Measurements from ENCODE around the gene NELFB. TPM values are rescaled to one million over a fixed set of nuclear protein-coding genes. Genes with fewer than 3 reads are reported as not detected.
A peak's percentile ranks its signal among the peaks of the same experiment; 100 is the strongest.

NELFB gene
- total and polyA plus RNA-seq, 2 experiments from 2014 or later = 73.3 to 78.2 TPM

- peak in 1 of 2 donors; percentile 57 for DNase-seq (ENCODE audit: low read depth in 1 of 2, low spot score in 1 of 2)
- H3K36me3 ChIP-seq = no peaks in the 10 kb centered on the region
- H3K9me3 ChIP-seq (ENCODE audit: low read depth) = no peaks in the 10 kb centered on the region
- peak overlapping the region; percentile 59 for H3K4me3 ChIP-seq
- no peaks in the 10 kb centered on the region for H3K27me3 ChIP-seq
- no peak for TF ChIP-seq CTCF (IDR thresholded peaks at IDR 0.05; ENCODE audit: low read depth, low read length)
- H3K4me1 ChIP-seq (ENCODE audit: low read depth) = peaks cover 31% of the 10 kb centered on the region
- peak overlapping the region; percentile 80 for H3K27ac ChIP-seq
Measured at GRCh38 chr9:137221506-137222111, 33.5 kb upstream of the NELFB start.

GRCh38 chr9:137222190-137223077 is 32.7 kb upstream of the NELFB start, which contains the start of gene RNF208:
TSS of gene RNF208 (minus strand) at chr9:137222240. CDS start at chr9:137221212, 1,028 bp downstream.
- H3K27ac ChIP-seq = peak within 1 kb of the TSS; percentile 81
- peak in 1 of 2 donors; percentile 57 for DNase-seq (ENCODE audit: low read depth in 1 of 2, low spot score in 1 of 2)
- peak within 1 kb of the TSS; percentile 59 for H3K4me3 ChIP-seq
- H3K36me3 ChIP-seq = no peaks in the 10 kb centered on the region
- TF ChIP-seq CTCF (IDR thresholded peaks at IDR 0.05; ENCODE audit: low read depth, low read length) = no peak
- no peaks in the 10 kb centered on the region for H3K9me3 ChIP-seq (ENCODE audit: low read depth)
- H3K4me1 ChIP-seq (ENCODE audit: low read depth) = peaks cover 29% of the 10 kb centered on the region
- H3K27me3 ChIP-seq = no peaks in the 10 kb centered on the region

GRCh38 chr9:137223078-137223970 is 31.8 kb upstream of the NELFB start:
- Histone ChIP-seq H3K9me3 (ENCODE audit: low read depth) (no peaks in the 10 kb centered on the region), H3K36me3 (no peaks in the 10 kb centered on the region), H3K27me3 (no peaks in the 10 kb centered on the region), H3K27ac (peak overlapping the region; percentile 81), H3K4me1 (ENCODE audit: low read depth) (peaks cover 23% of the 10 kb centered on the region), H3K4me3 (peak overlapping the region; percentile 49)
- DNase-seq (ENCODE audit: low read depth in 1 of 2, low spot score in 1 of 2) = peak; percentile 98
- TF ChIP-seq CTCF (IDR thresholded peaks at IDR 0.05; ENCODE audit: low read depth, low read length) = no peak

GRCh38 chr9:137224830-137225694 is 30.1 kb upstream of the NELFB start, which contains the start of gene CYSRT1:
TSS of gene CYSRT1 (plus strand) at chr9:137225174. CDS start at chr9:137225622, 448 bp downstream.
- Histone ChIP-seq H3K36me3 (no peaks in the 10 kb centered on the region), H3K27ac (peak within 1 kb of the TSS; percentile 81), H3K9me3 (ENCODE audit: low read depth) (no peaks in the 10 kb centered on the region), H3K4me1 (ENCODE audit: low read depth) (peaks cover 15% of the 10 kb centered on the region), H3K27me3 (no peaks in the 10 kb centered on the region), H3K4me3 (peak within 1 kb of the TSS; percentile 49)
- DNase-seq (ENCODE audit: low read depth in 1 of 2, low spot score in 1 of 2) = no peak
- no peak for TF ChIP-seq CTCF (IDR thresholded peaks at IDR 0.05; ENCODE audit: low read depth, low read length)
